ENCODE results near the gene MSRB1.

GRCh38 chr16:1915732-1916639 is 27.0 kb downstream of the MSRB1 start:
- TF ChIP-seq CTCF (IDR thresholded peaks at IDR 0.05; ENCODE audit: poor library complexity, severe bottlenecking): no peak
- no peak for TF ChIP-seq RAD21 (conservative IDR thresholded peaks at IDR 0.05)
- no peak for TF ChIP-seq REST (IDR thresholded peaks at IDR 0.05; ENCODE audit: borderline replicate concordance)
- TF ChIP-seq TAF1 (IDR thresholded peaks at IDR 0.05; ENCODE audit: low read depth): no peak

All from neural cell (in vitro differentiated cells).